MM.1S (cell line): ENCODE data around the gene TFPI.
A peak's percentile ranks its signal among the peaks of the same experiment; 100 is the strongest.

Experiments
- DNase-seq: peaks from one replicate; pipeline ENCODE4 v3.0.0-alpha.2; 2015
- H2AFZ ChIP-seq: fragments of 300-600 bp; sonication (generic); 2 replicates; pipeline ENCODE4 v1.6.0; 2016; ENCODE audit warnings: antibody characterized with exemption, low read length
- H3F3A ChIP-seq: fragments of 300-600 bp; sonication (generic); 2 replicates; pipeline ENCODE4 v1.6.1; 2016; ENCODE audit warnings: mild to moderate bottlenecking, antibody characterized with exemption, low read length, moderate library complexity, mixed read lengths; ENCODE audit not compliant: insufficient read depth
- H3K27ac ChIP-seq: fragments of 300-600 bp; sonication (generic); 2 replicates; pipeline ENCODE4 v1.5.1; 2016; ENCODE audit warnings: mild to moderate bottlenecking, low read length
- H3K27me3 ChIP-seq: fragments of 300-600 bp; sonication (generic); replicated peaks from 2 replicates; pipeline ENCODE4 v1.6.0; 2016; ENCODE audit warnings: low read length; ENCODE audit not compliant: insufficient read depth
- H3K36me3 ChIP-seq: fragments of 300-600 bp; sonication (generic); replicated peaks from 2 replicates; pipeline ENCODE4 v1.6.1; 2016; ENCODE audit warnings: mild to moderate bottlenecking, low read length, mixed read lengths; ENCODE audit not compliant: insufficient read depth
- H3K4me1 ChIP-seq: fragments of 300-600 bp; sonication (generic); 2 replicates; pipeline ENCODE4 v1.6.1; 2016; ENCODE audit warnings: low read length, mixed read lengths
- H3K4me2 ChIP-seq: fragments of 300-600 bp; sonication (generic); 2 replicates; pipeline ENCODE4 v1.6.0; 2016; ENCODE audit warnings: low read depth, low read length
- H3K4me3 ChIP-seq: fragments of 300-600 bp; sonication (generic); 2 replicates; pipeline ENCODE4 v1.5.1; 2016; ENCODE audit warnings: low read length, mixed read lengths
- H3K79me2 ChIP-seq: fragments of 300-600 bp; sonication (generic); 2 replicates; pipeline ENCODE4 v1.6.1; 2016; ENCODE audit warnings: mixed run types, low read length, mixed read lengths
- H3K9ac ChIP-seq: fragments of 300-600 bp; sonication (generic); 2 replicates; pipeline ENCODE4 v1.6.1; 2016; ENCODE audit warnings: low read length, mixed read lengths
- H3K9me2 ChIP-seq: fragments of 300-600 bp; sonication (generic); replicated peaks from 2 replicates; pipeline ENCODE4 v1.6.1; 2016; ENCODE audit warnings: mild to moderate bottlenecking, low read length, mixed read lengths; ENCODE audit not compliant: insufficient read depth
- H3K9me3 ChIP-seq: fragments of 300-600 bp; sonication (generic); replicated peaks from 2 replicates; pipeline ENCODE4 v1.6.1; 2016; ENCODE audit warnings: mild to moderate bottlenecking, low read length, mixed read lengths; ENCODE audit not compliant: insufficient read depth
- H4K20me1 ChIP-seq: fragments of 300-600 bp; sonication (generic); 2 replicates; pipeline ENCODE4 v1.6.1; 2016; ENCODE audit warnings: mild to moderate bottlenecking, low read length, moderate library complexity, mixed read lengths; ENCODE audit not compliant: insufficient read depth
- EZH2 ChIP-seq: fragments of 300-600 bp; sonication (generic); optimal IDR thresholded peaks from 2 replicates; pipeline ENCODE3; 2017; ENCODE audit warnings: low read depth, mild to moderate bottlenecking, antibody characterized with exemption, low read length, mixed read lengths
- EZH2phosphoT487 ChIP-seq: fragments of 300-600 bp; sonication (generic); IDR thresholded peaks from 2 replicates; pipeline ENCODE4 v1.6.1; 2018; ENCODE audit warnings: antibody characterized with exemption, low read length
- TF ChIP-seq, protein P1 (sequence below): fragments of 300-600 bp; sonication (generic); IDR thresholded peaks from 2 replicates; pipeline ENCODE4 v1.5.1; 2016; ENCODE audit warnings: antibody characterized with exemption, low read length, mixed read lengths

Gene TFPI

DNA sequence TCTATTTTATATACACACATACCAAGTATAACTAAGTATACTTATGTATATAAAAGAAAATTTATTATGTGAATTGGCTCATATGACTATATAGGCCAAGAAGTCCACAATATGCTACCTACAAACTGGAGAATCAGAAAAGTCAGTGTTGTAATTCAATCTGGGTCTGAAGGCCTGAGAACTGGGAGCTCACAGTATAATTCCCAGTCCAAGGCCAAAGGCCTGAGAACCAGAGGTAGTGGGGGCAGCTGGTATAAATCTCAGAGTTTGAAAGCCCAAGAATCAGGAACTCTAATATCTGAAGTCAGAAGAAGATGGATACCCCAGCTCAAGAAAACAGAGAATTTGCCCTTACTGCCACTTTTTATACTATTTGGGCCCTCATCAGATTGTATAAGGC, 38.9 kb upstream of the TFPI start:
- TF ChIP-seq EZH2phosphoT487 (no peak), EZH2 (no peak)
- TF ChIP-seq, protein P1, sequence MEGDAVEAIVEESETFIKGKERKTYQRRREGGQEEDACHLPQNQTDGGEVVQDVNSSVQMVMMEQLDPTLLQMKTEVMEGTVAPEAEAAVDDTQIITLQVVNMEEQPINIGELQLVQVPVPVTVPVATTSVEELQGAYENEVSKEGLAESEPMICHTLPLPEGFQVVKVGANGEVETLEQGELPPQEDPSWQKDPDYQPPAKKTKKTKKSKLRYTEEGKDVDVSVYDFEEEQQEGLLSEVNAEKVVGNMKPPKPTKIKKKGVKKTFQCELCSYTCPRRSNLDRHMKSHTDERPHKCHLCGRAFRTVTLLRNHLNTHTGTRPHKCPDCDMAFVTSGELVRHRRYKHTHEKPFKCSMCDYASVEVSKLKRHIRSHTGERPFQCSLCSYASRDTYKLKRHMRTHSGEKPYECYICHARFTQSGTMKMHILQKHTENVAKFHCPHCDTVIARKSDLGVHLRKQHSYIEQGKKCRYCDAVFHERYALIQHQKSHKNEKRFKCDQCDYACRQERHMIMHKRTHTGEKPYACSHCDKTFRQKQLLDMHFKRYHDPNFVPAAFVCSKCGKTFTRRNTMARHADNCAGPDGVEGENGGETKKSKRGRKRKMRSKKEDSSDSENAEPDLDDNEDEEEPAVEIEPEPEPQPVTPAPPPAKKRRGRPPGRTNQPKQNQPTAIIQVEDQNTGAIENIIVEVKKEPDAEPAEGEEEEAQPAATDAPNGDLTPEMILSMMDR = no peak
- Histone ChIP-seq H3K36me3 (no peaks in the 10 kb centered on the region), H3K27me3 (no peaks in the 10 kb centered on the region), H3K9ac (no peak overlapping the region), H3K9me2 (no peaks in the 10 kb centered on the region), H3K4me1 (no peaks in the 10 kb centered on the region), H2AFZ (no peak overlapping the region), H3K4me2 (no peak overlapping the region), H3F3A (no peaks in the 10 kb centered on the region), H3K4me3 (no peak overlapping the region), H3K79me2 (no peaks in the 10 kb centered on the region), H4K20me1 (no peaks in the 10 kb centered on the region), H3K9me3 (no peaks in the 10 kb centered on the region), H3K27ac (no peak overlapping the region)
- DNase-seq = no peak

DNA sequence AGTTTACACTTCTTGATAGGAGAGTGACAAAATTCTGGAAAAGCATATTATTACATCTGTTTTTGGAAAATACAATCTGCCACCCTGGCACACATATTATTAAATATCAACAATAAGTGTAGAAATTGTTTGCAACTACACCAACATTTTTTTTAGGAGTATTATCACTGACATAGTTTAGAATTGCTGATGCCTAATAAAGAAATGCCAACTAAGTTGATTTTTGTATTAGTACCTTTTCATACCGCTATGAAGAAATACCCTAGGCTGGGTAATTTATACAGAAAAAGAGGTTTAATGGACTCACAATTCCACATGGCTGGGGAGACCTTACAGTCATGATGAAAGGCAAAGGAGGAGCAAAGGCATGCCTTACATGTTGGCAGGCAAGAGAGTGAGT, 35.9 kb upstream of the TFPI start:
- H3K36me3 ChIP-seq = no peaks in the 10 kb centered on the region
- no peaks in the 10 kb centered on the region for H3K9me2 ChIP-seq
- no peak overlapping the region for H3K4me3 ChIP-seq
- no peaks in the 10 kb centered on the region for H3K9me3 ChIP-seq
- H3K27me3 ChIP-seq = no peaks in the 10 kb centered on the region
- H3K4me2 ChIP-seq = no peak overlapping the region
- no peaks in the 10 kb centered on the region for H4K20me1 ChIP-seq
- no peak overlapping the region for H2AFZ ChIP-seq
- peaks cover 11% of the 10 kb centered on the region for H3F3A ChIP-seq
- no peak for DNase-seq
- TF ChIP-seq EZH2phosphoT487 (no peak), EZH2 (no peak)
- TF ChIP-seq, protein P1 = no peak
- no peaks in the 10 kb centered on the region for H3K79me2 ChIP-seq
- no peak overlapping the region for H3K9ac ChIP-seq
- H3K27ac ChIP-seq = no peak overlapping the region
- peaks cover 14% of the 10 kb centered on the region for H3K4me1 ChIP-seq

DNA sequence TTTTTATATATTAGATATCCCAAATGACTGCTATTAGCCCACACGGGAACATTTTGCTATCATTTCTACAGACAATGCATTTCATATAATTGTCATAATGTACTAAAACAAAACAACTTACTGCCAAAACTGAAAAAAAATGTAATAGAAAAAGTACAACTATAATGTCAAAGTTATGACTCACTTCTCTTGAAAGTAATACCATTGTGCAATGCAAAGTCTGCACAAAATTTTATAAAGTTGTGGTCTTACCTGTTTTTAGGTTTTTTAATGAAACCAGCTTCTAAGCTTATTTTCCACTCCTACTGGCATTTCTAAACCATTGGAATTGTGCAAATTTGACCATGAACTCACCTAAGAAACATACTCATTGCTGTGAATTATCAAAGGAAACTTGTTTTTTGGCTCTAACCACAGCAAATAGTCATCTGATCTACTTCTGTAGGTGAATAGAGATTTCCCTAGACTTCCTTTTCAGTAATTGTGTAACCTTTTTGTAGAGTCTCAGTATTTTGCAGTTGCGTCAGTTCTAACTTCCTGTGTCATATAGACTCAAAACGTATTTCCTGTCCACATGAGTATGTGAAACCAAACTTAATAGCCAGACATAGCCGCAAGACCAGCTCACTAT, 31.9 kb upstream of the TFPI start:
- Histone ChIP-seq H3K27ac (peak overlapping the region; percentile 86), H3K4me3 (0 out of 2 replicates have a peak overlapping the region, but pooled peaks have one; percentile 8), H3K79me2 (no peaks in the 10 kb centered on the region), H4K20me1 (no peaks in the 10 kb centered on the region), H3K4me1 (peaks cover 18% of the 10 kb centered on the region), H3K36me3 (no peaks in the 10 kb centered on the region), H3K4me2 (peak overlapping the region; percentile 17), H3F3A (peaks cover 16% of the 10 kb centered on the region), H3K27me3 (no peaks in the 10 kb centered on the region), H3K9me2 (no peaks in the 10 kb centered on the region), H3K9me3 (no peaks in the 10 kb centered on the region), H2AFZ (no peak overlapping the region), H3K9ac (peak overlapping the region; percentile 21)
- TF ChIP-seq EZH2 (no peak), EZH2phosphoT487 (no peak)
- TF ChIP-seq, protein P1 = no peak
- DNase-seq = peak; percentile 94
